ENCODE measurements around the gene GBP1.
"Not testable (repeated sequence)": the region's sequence is repeated elsewhere in the genome, so short reads cannot be mapped to it uniquely, and the experiment has no call there.

GBP1 gene

DNA sequence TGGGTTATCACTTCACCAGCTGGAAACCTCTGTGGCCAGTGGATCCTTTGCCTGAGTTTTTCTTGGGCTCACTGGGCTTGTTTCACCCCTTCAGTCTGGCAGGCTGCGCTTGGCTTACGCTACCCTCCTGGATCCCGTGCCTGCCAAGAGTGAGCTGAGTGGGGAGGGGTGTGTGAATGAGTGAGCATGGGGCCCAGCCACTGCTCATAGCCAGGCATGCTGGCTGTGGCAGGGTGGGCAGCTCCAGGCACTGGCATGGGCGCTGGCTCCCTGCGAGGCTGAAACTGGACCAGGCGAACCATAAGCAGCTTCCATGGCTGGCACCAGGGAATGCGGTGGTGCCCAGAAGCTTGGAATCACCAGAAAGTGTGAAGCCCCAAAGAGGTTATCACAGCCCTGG, 22.5 kb downstream of the GBP1 start:
- Mint-ChIP-seq H3K27ac (no peak overlapping the region), H3K36me3 (ENCODE audit: low read depth) (no peaks in the 10 kb centered on the region), H3K9me3 (peaks cover 3% of the 10 kb centered on the region), H3K4me1 (no peaks in the 10 kb centered on the region), H3K27me3 (ENCODE audit: low read depth, poor library complexity) (peaks cover 9% of the 10 kb centered on the region), H3K4me3 (no peak overlapping the region)
- TF ChIP-seq, protein P1, sequence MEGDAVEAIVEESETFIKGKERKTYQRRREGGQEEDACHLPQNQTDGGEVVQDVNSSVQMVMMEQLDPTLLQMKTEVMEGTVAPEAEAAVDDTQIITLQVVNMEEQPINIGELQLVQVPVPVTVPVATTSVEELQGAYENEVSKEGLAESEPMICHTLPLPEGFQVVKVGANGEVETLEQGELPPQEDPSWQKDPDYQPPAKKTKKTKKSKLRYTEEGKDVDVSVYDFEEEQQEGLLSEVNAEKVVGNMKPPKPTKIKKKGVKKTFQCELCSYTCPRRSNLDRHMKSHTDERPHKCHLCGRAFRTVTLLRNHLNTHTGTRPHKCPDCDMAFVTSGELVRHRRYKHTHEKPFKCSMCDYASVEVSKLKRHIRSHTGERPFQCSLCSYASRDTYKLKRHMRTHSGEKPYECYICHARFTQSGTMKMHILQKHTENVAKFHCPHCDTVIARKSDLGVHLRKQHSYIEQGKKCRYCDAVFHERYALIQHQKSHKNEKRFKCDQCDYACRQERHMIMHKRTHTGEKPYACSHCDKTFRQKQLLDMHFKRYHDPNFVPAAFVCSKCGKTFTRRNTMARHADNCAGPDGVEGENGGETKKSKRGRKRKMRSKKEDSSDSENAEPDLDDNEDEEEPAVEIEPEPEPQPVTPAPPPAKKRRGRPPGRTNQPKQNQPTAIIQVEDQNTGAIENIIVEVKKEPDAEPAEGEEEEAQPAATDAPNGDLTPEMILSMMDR (IDR thresholded peaks at IDR 0.05): no peak
- no peak for DNase-seq

DNA sequence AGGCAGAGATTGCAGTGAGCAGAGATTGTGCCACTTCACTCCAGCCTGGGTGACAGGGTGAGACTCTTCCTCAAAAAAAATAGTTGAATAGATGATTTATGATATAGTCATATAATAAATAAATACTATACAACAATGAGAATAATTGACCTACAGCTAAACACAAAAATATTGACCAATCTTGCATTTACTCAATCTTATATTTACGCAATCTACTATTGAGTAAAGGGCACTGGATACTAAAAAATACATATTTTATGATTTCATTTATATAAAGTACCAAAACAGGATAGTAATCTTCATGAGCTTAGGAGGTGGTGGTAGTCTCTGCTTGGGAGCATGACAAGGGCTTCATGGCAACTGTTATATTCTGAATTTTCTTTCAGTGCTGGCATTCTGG, 23.3 kb downstream of the GBP1 start:
- H3K27me3 Mint-ChIP-seq (ENCODE audit: low read depth, poor library complexity): peaks cover 9% of the 10 kb centered on the region
- no peaks in the 10 kb centered on the region for H3K36me3 Mint-ChIP-seq (ENCODE audit: low read depth)
- TF ChIP-seq, protein P1 (IDR thresholded peaks at IDR 0.05): no peak
- no peak overlapping the region for H3K27ac Mint-ChIP-seq
- H3K4me1 Mint-ChIP-seq: no peaks in the 10 kb centered on the region
- DNase-seq: no peak
- H3K4me3 Mint-ChIP-seq: no peak overlapping the region
- H3K9me3 Mint-ChIP-seq: peaks cover 3% of the 10 kb centered on the region

DNA sequence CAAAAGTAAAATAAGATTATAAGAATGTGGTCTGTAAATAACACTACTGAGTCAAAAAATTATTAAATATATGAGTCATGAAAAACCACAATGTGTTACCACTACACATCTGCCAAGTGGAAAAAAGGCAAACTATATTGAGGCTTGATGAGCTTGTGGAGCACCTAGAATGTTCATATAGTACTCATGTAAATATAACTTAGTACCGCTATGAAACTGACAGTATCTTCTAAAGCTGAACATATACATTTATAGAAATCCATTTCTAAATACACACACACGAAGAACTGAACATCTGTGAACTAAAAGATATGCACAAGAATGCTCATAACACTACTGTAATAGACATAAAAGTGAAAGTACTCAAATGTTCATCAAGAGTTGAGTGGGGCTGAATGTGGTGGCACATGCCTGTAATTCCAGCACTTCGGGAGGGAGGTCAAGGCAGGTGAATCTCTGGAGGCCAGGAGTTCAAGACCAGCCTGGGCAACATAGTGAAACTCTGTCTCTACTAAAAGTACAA, 23.8 kb downstream of the GBP1 start:
- H3K27ac Mint-ChIP-seq: no peak overlapping the region
- TF ChIP-seq, protein P1 (IDR thresholded peaks at IDR 0.05): no peak
- H3K4me3 Mint-ChIP-seq: no peak overlapping the region
- H3K36me3 Mint-ChIP-seq (ENCODE audit: low read depth): no peaks in the 10 kb centered on the region
- H3K27me3 Mint-ChIP-seq (ENCODE audit: low read depth, poor library complexity): peaks cover 9% of the 10 kb centered on the region
- peaks cover 3% of the 10 kb centered on the region for H3K9me3 Mint-ChIP-seq
- DNase-seq: no peak
- no peaks in the 10 kb centered on the region for H3K4me1 Mint-ChIP-seq

DNA sequence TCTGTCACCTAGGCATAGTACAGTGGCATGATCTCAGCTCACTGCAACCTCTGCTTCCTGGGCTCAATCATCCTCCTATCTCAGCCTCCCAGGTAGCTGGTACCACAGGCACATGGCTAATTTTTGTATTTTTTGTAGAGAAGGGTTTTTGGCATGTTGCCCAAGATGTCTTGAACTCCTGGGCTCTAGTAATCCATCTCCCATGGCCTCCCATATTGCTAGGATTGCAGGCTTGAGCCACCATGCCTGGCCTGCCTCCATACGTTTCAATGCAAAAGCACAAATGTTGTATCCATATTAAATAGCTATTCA, 24.7 kb downstream of the GBP1 start:
- Mint-ChIP-seq H3K27ac (no peak overlapping the region), H3K4me3 (no peak overlapping the region), H3K4me1 (no peaks in the 10 kb centered on the region), H3K36me3 (ENCODE audit: low read depth) (no peaks in the 10 kb centered on the region), H3K9me3 (peaks cover 3% of the 10 kb centered on the region), H3K27me3 (ENCODE audit: low read depth, poor library complexity) (peaks cover 9% of the 10 kb centered on the region)
- no peak for DNase-seq
- TF ChIP-seq, protein P1 (IDR thresholded peaks at IDR 0.05): no peak

DNA sequence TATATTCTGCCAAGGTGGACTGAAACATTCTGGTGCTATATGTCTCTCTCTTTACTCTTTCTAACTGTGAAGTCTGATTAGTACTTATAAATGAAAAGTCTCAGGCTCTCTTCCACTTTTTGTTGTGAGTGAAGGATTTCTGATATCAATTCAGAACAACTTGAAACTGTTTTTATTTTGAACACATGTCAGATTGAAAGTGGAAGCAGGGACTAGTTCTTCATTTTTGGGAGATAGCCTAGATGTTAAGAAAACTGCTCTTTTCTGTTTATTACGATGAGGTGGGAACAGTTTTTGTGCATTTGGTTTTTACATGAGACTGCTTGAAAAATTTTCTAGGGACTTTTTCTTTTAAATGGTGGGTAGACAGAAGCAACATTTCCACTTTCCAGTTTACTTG, 27.8 kb downstream of the GBP1 start:
- Mint-ChIP-seq H3K4me1 (no peaks in the 10 kb centered on the region), H3K27ac (no peak overlapping the region), H3K4me3 (no peak overlapping the region), H3K27me3 (ENCODE audit: low read depth, poor library complexity) (peaks cover 6% of the 10 kb centered on the region), H3K9me3 (peaks cover 8% of the 10 kb centered on the region), H3K36me3 (ENCODE audit: low read depth) (no peaks in the 10 kb centered on the region)
- DNase-seq: no peak
- TF ChIP-seq, protein P1 (IDR thresholded peaks at IDR 0.05): no peak

DNA sequence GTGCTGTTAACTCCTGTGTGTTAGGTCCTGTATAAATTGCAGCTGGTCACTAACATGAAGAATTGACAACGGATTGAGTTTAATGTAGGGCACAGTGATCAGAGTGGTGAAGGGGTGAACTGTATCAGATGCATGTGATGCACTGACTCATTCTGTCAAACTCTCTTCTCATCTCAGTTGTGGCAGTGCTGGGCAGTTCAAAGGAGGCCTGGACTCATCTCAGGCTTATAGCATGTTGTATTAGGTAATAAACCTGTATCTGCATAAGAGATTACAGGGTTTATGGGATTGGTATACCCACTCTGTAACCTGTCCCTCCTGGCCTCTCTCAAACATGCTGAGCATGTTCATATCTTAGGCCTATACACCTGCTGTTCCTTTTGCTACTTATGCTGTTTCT, 29.9 kb downstream of the GBP1 start:
- no peak overlapping the region for H3K4me3 Mint-ChIP-seq
- no peak for DNase-seq
- peaks cover 19% of the 10 kb centered on the region for H3K9me3 Mint-ChIP-seq
- no peaks in the 10 kb centered on the region for H3K36me3 Mint-ChIP-seq (ENCODE audit: low read depth)
- no peak overlapping the region for H3K27ac Mint-ChIP-seq
- TF ChIP-seq, protein P1 (IDR thresholded peaks at IDR 0.05): no peak
- H3K4me1 Mint-ChIP-seq: no peaks in the 10 kb centered on the region
- peaks cover 10% of the 10 kb centered on the region for H3K27me3 Mint-ChIP-seq (ENCODE audit: low read depth, poor library complexity)

DNA sequence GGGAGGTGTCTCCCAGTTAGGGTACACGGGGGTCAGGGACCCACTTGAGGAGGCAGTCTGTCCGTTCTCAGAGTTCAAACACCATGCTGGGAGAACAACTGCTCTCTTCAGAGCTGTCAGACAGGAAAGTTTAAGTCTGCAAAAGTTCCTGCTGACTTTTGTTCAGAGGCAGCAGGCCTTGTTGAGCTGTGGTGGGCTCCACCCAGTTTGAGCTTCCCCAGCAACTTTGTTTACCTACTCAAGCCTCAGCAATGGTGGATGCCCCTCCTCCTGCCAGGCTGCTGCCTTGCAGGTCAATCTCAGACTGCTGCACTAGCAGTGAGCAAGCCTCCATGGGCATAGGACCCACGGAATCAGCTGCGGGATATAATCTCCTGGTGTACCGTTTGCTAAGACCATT, 31.0 kb downstream of the GBP1 start:
- not testable (repeated sequence) for H3K27me3 Mint-ChIP-seq (ENCODE audit: low read depth, poor library complexity); H3K36me3 Mint-ChIP-seq (ENCODE audit: low read depth); DNase-seq; H3K27ac Mint-ChIP-seq; H3K4me1 Mint-ChIP-seq; H3K4me3 Mint-ChIP-seq
- peaks cover 27% of the 10 kb centered on the region for H3K9me3 Mint-ChIP-seq

DNA sequence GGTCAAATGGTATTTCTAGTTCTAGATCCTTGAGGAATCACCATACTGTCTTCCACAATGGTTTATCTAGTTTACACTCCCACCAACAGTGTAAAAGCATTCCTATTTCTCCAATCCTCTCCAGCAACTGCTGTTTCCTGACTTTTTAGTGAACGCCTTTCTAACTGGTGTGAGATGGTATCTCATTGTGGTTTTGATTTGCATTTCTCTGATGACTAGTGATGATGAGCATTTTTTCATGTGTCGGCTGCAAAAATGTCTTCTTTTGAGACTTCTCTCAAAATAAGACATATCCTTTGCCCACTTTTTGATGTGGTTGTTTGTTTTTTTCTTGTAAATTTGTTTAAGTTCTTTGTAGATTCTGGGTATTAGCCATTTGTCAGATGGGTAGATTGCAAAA, 36.0 kb downstream of the GBP1 start:
- not testable (repeated sequence) for H3K27me3 Mint-ChIP-seq (ENCODE audit: low read depth, poor library complexity); H3K4me1 Mint-ChIP-seq; H3K4me3 Mint-ChIP-seq; H3K27ac Mint-ChIP-seq; H3K36me3 Mint-ChIP-seq (ENCODE audit: low read depth); DNase-seq
- peaks cover 20% of the 10 kb centered on the region for H3K9me3 Mint-ChIP-seq
